H1 (cell line): ENCODE data around the gene DENND4C. TPM values are rescaled to one million over a fixed set of nuclear protein-coding genes. Genes with fewer than 3 reads are reported as not detected.

Source experiments
- CTCF ChIA-PET: fragments of 300-600 bp; sonication (Branson Sonifier 250); formaldehyde crosslinking; loops from one replicate; lab custom pipeline; 2021; ENCODE audit not compliant: partially characterized antibody; lab: Charles Lee
- POLR2A ChIA-PET: fragments of 300-600 bp; sonication (Branson Sonifier 250); formaldehyde crosslinking; loops from one replicate; lab custom pipeline; 2021; ENCODE audit warnings: inconsistent platforms; ENCODE audit not compliant: partially characterized antibody; lab: Charles Lee
- DNase-seq, 2 experiments: peaks; one replicate each; pipeline versions ENCODE4 v3.0.0 to v3.0.0-alpha.2; 2010 to 2022; ENCODE audit warnings: low spot score in 2 of 2, low read depth in 1 of 2, mixed read lengths in 1 of 2
- FAIRE-seq: peaks from 2 replicates; lab custom pipeline; 2011; peaks lifted over from hg19 to GRCh38; lab: Jason Lieb, UNC
- H2AFZ ChIP-seq: 2 replicates; pipeline ENCODE4 v1.8.1; 2012; ENCODE audit warnings: low read length, inconsistent platforms
- H2AK5ac ChIP-seq: 2 replicates; pipeline ENCODE4 v1.6.1; 2013; ENCODE audit warnings: low read depth, low read length
- H2BK120ac ChIP-seq: replicated peaks from 2 replicates; pipeline ENCODE3; 2013; ENCODE audit warnings: low read depth, low read length, inconsistent platforms
- H2BK12ac ChIP-seq: 2 replicates; pipeline ENCODE4 v1.6.1; 2013; ENCODE audit warnings: low read depth, low read length
- H2BK15ac ChIP-seq: 2 replicates; pipeline ENCODE4 v1.6.1; 2013; ENCODE audit warnings: low read length
- H2BK20ac ChIP-seq: 2 replicates; pipeline ENCODE4 v1.6.1; 2013; ENCODE audit warnings: low read length
- H2BK5ac ChIP-seq: 2 replicates; pipeline ENCODE4 v1.6.1; 2013; ENCODE audit warnings: low read depth, low read length
- H3K14ac ChIP-seq: 2 replicates; pipeline ENCODE4 v1.6.1; 2013; ENCODE audit warnings: inconsistent platforms; ENCODE audit not compliant: insufficient read length
- H3K18ac ChIP-seq: 2 replicates; pipeline ENCODE4 v1.6.1; 2013; ENCODE audit warnings: low read length; ENCODE audit errors: extremely low read depth
- H3K23ac ChIP-seq: 2 replicates; pipeline ENCODE4 v1.6.1; 2013; ENCODE audit warnings: inconsistent platforms; ENCODE audit not compliant: insufficient read length
- H3K23me2 ChIP-seq: 2 replicates; pipeline ENCODE4 v1.6.1; 2013; ENCODE audit warnings: low read depth, low read length
- H3K27ac ChIP-seq: 2 replicates; pipeline ENCODE4 v1.6.1; 2011; ENCODE audit warnings: low read depth, low read length, inconsistent platforms
- H3K27me3 ChIP-seq, 4 experiments: replicated peaks in 1 of 4; 1 replicate in 1 of 4; 2 replicates in 3 of 4; pipeline versions ENCODE4 v1.6.1 to v1.8.1; 2011 to 2013; ENCODE audit warnings: low read length in 3 of 4, mild to moderate bottlenecking in 3 of 4, inconsistent platforms in 2 of 4, mixed read lengths in 2 of 4, moderate library complexity in 1 of 4; ENCODE audit not compliant: control insufficient read depth in 3 of 4, insufficient read depth in 3 of 4; ENCODE audit errors: extremely low read depth in 1 of 4
- H3K36me3 ChIP-seq, 4 experiments: 2 replicates each; pipeline versions ENCODE4 v1.6.1 to v1.8.1; 2011 to 2013; ENCODE audit warnings: mild to moderate bottlenecking in 4 of 4, low read length in 3 of 4, moderate library complexity in 2 of 4, control low read depth in 1 of 4, inconsistent platforms in 1 of 4; ENCODE audit not compliant: insufficient read depth in 4 of 4, control insufficient read depth in 2 of 4
- H3K4ac ChIP-seq: replicated peaks from 2 replicates; pipeline ENCODE3; 2013; ENCODE audit warnings: low read length, low read depth, mixed read lengths, inconsistent platforms; ENCODE audit not compliant: insufficient read length
- H3K4me1 ChIP-seq, 4 experiments: replicated peaks in 1 of 4; 1 replicate in 1 of 4; 2 replicates in 3 of 4; pipeline versions ENCODE4 v1.6.1 to v1.8.1; 2011 to 2013; ENCODE audit warnings: low read length in 3 of 4, inconsistent platforms in 2 of 4, mixed read lengths in 1 of 4; ENCODE audit not compliant: insufficient read depth in 4 of 4, control insufficient read depth in 3 of 4
- H3K4me2 ChIP-seq, 2 experiments: 2 replicates each; pipeline versions ENCODE4 v1.6.1 to v1.8.1; 2011 to 2013; ENCODE audit warnings: low read depth in 2 of 2, low read length in 2 of 2, control low read depth in 1 of 2, inconsistent platforms in 1 of 2, mild to moderate bottlenecking in 1 of 2; ENCODE audit not compliant: insufficient read depth in 1 of 2
- H3K4me3 ChIP-seq, 4 experiments: fragments of 200-600, 300-600 bp in 1 of 4; sonication (generic), shearing (Covaris generic), sonication (Bioruptor Twin) in 1 of 4; 2 replicates each; pipeline versions ENCODE4 v1.5.1 to v1.8.1; 2011 to 2016; ENCODE audit warnings: low read length in 4 of 4, low read depth in 3 of 4, control low read depth in 2 of 4, inconsistent platforms in 2 of 4, mild to moderate bottlenecking in 2 of 4, mixed read lengths in 1 of 4, moderate library complexity in 1 of 4; ENCODE audit not compliant: insufficient read depth in 2 of 4; ENCODE audit errors: extremely low read depth in 1 of 4
- H3K56ac ChIP-seq: replicated peaks from 2 replicates; pipeline ENCODE3; 2013; ENCODE audit warnings: low read depth, mild to moderate bottlenecking, mixed read lengths, low read length, inconsistent platforms; ENCODE audit not compliant: insufficient read length
- H3K79me1 ChIP-seq: 2 replicates; pipeline ENCODE4 v1.6.1; 2013; ENCODE audit warnings: low read depth, low read length, control low read depth
- H3K79me2 ChIP-seq, 2 experiments: 2 replicates each; pipeline versions ENCODE4 v1.6.1 to v1.8.1; 2012 to 2013; ENCODE audit warnings: low read length in 2 of 2, mild to moderate bottlenecking in 2 of 2, inconsistent platforms in 1 of 2; ENCODE audit not compliant: insufficient read depth in 2 of 2, control insufficient read depth in 1 of 2
- H3K9ac ChIP-seq, 4 experiments: replicated peaks in 1 of 4; 1 replicate in 1 of 4; 2 replicates in 3 of 4; pipeline versions ENCODE4 v1.6.1 to v1.8.1; 2011 to 2013; ENCODE audit warnings: low read depth in 3 of 4, low read length in 3 of 4, control low read depth in 2 of 4, mild to moderate bottlenecking in 2 of 4, moderate library complexity in 2 of 4, inconsistent platforms in 1 of 4; ENCODE audit errors: extremely low read depth in 1 of 4
- H3K9me3 ChIP-seq, 2 experiments: 2 replicates each; pipeline versions ENCODE4 v1.6.1 to v1.8.1; 2012 to 2013; ENCODE audit warnings: mild to moderate bottlenecking in 2 of 2, moderate library complexity in 2 of 2, control low read depth in 1 of 2, inconsistent platforms in 1 of 2, low read depth in 1 of 2, low read length in 1 of 2, mixed read lengths in 1 of 2; ENCODE audit not compliant: insufficient read depth in 2 of 2
- H4K20me1 ChIP-seq, 2 experiments: replicated peaks in 1 of 2; 2 replicates each; pipeline versions ENCODE3 to v1.8.1; 2011 to 2013; ENCODE audit warnings: inconsistent platforms in 2 of 2, low read length in 2 of 2, mild to moderate bottlenecking in 1 of 2; ENCODE audit not compliant: insufficient read depth in 2 of 2, control insufficient read depth in 1 of 2
- H4K5ac ChIP-seq: 2 replicates; pipeline ENCODE4 v1.6.1; 2013; ENCODE audit warnings: low read length, low read depth, mixed read lengths, inconsistent platforms; ENCODE audit not compliant: insufficient read length
- H4K8ac ChIP-seq: 2 replicates; pipeline ENCODE4 v1.8.0; 2013; ENCODE audit warnings: mild to moderate bottlenecking, moderate library complexity, low read length, inconsistent platforms; ENCODE audit not compliant: insufficient read depth; ENCODE audit errors: extremely low read depth
- H4K91ac ChIP-seq: replicated peaks from 2 replicates; pipeline ENCODE3; 2013; ENCODE audit warnings: low read length, mixed read lengths, inconsistent platforms; ENCODE audit not compliant: insufficient read length
- EP300 ChIP-seq, 2 experiments: IDR thresholded peaks; 1 replicate in 1 of 2; 2 replicates in 1 of 2; pipeline ENCODE4 v1.6.1; 2011 to 2012; ENCODE audit warnings: low read depth in 2 of 2, low read length in 2 of 2, mild to moderate bottlenecking in 2 of 2, borderline replicate concordance in 1 of 2, inconsistent platforms in 1 of 2, moderate library complexity in 1 of 2
- FOSL1 ChIP-seq: IDR thresholded peaks from 2 replicates; pipeline ENCODE4 v1.6.1; 2011; ENCODE audit warnings: mild to moderate bottlenecking, low read depth, low read length, moderate library complexity; ENCODE audit not compliant: insufficient read depth
- GTF2F1 ChIP-seq: IDR thresholded peaks from 2 replicates; pipeline ENCODE4 v1.6.1; 2012; ENCODE audit warnings: low read depth, low read length, improper control_type of control experiment, borderline replicate concordance
- KDM5A ChIP-seq: fragments of 200-600 bp; IDR thresholded peaks from 2 replicates; pipeline ENCODE4 v1.7.1; 2012; ENCODE audit warnings: mild to moderate bottlenecking, low read length, inconsistent platforms, mixed read lengths
- POLR2AphosphoS5 ChIP-seq: IDR thresholded peaks from 2 replicates; pipeline ENCODE4 v1.6.1; 2011; ENCODE audit warnings: low read depth, low read length
- RAD21 ChIP-seq, 2 experiments: IDR thresholded peaks in 1 of 2; conservative IDR thresholded peaks in 1 of 2; 2 replicates each; pipeline ENCODE4 v1.6.1; 2011; ENCODE audit warnings: low read depth in 2 of 2, low read length in 2 of 2, improper control_type of control experiment in 1 of 2, inconsistent platforms in 1 of 2, mild to moderate bottlenecking in 1 of 2, moderate library complexity in 1 of 2
- SP2 ChIP-seq: IDR thresholded peaks from 2 replicates; pipeline ENCODE4 v1.6.1; 2012; ENCODE audit warnings: mild to moderate bottlenecking, low read length, inconsistent platforms
- WGBS, 2 experiments: shearing (Covaris generic) in 1 of 2; methylation state at CpG; one replicate each; pipeline versions ENCODE4 v1.1.6 to v1.1.7; 2013 to 2015; ENCODE audit warnings: low lambda C conversion rate in 2 of 2, mixed read lengths in 2 of 2, inconsistent platforms in 1 of 2, low coverage in 1 of 2, missing lambda C conversion rate in 1 of 2; ENCODE audit not compliant: insufficient replicate concordance in 2 of 2, insufficient coverage in 1 of 2, insufficient read length in 1 of 2; ENCODE audit errors: extremely low coverage in 1 of 2, missing lambda C conversion rate in 1 of 2; 5-methylcytosine and 5-hydroxymethylcytosine counted together
- polyA plus RNA-seq, 7 experiments: library from polyadenylated mRNA; depleted of rRNA in 3 of 7; stranded (reverse) in 5 of 7; unstranded in 2 of 7; fragments of >200 nt in 5 of 7; fragments of 200-250 nt in 2 of 7; gene quantifications; 1 replicate in 5 of 7; 2 replicates in 1 of 7; 4 replicates in 1 of 7; pipeline versions ENCODE4 v1.2.1 to v1.2.3, GENCODE V29; 2011 to 2013; ENCODE audit warnings: missing spikeins in 2 of 7, mixed read lengths in 2 of 7
- total RNA-seq: library from RNA; stranded (reverse); fragmentation: NEBNext Ultra II Directional; extraction: Animal tissue kit (Norgen Biotek cat#: 25700); gene quantifications from 2 replicates; pipeline ENCODE4 v1.2.1, GENCODE V29; 2021

Gene DENND4C
- total and polyA plus RNA-seq, 2 of the 8 experiments (the other 6 are each of a cell fraction or from before 2014, with no cell fraction given), result 6.9 to 18.9 TPM

DNA sequence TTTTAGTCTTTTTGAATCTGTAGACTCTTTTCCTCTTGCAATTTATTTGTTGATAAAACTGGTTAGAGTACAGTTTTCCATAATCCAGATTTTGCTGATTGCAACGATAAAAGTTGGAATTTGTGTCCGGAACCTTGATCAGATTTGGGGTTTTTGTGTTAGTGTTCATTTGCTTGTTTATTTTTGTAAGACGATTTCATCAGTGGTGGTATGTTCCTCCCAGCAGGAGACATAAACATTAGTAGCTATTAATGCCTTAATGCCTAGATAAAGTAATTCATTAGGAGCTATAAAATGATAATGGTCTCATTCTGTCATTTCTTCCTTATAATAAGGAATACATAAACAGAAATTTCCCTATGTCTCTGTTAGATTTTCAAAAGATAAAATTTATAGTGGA is 128.2 kb downstream of the DENND4C start:
- Histone ChIP-seq H2BK12ac (no peak overlapping the region), H3K27me3 (no peaks in the 10 kb centered on the region), H3K4ac (no peak overlapping the region), H3K79me2 (no peaks in the 10 kb centered on the region), H3K9ac (no peak overlapping the region), H3K4me1 (no peaks in the 10 kb centered on the region), H3K9me3 (no peaks in the 10 kb centered on the region), H3K4me2 (no peak overlapping the region), H3K36me3 (peaks cover 4 to 48% (median 13%) of the 10 kb centered on the region in 4 experiments; a peak in 6 of 8 replicates), H3K23ac (no peak overlapping the region), H2BK20ac (no peak overlapping the region), H3K79me1 (no peaks in the 10 kb centered on the region), H2BK15ac (no peak overlapping the region), H2AK5ac (no peak overlapping the region), H2AFZ (no peak overlapping the region), H3K14ac (no peak overlapping the region), H2BK5ac (no peak overlapping the region), H3K27ac (no peak overlapping the region), H4K91ac (no peak overlapping the region), H2BK120ac (no peak overlapping the region), H3K56ac (no peak overlapping the region), H4K20me1 (no peaks in the 10 kb centered on the region), H3K23me2 (no peaks in the 10 kb centered on the region), H3K18ac (no peak overlapping the region), H4K5ac (no peak overlapping the region), H4K8ac (no peak overlapping the region), H3K4me3 (no peak overlapping the region)
- no peak for DNase-seq
- no peak for TF ChIP-seq FOSL1
- no peak for TF ChIP-seq SP2
- no peak for TF ChIP-seq GTF2F1
- no peak for TF ChIP-seq POLR2AphosphoS5
- TF ChIP-seq EP300 (IDR thresholded peaks at IDR 0.05; ENCODE audit: borderline replicate concordance in 1 of 2, low read depth in 2 of 2, low read length in 2 of 2), result no peak
- TF ChIP-seq RAD21 (IDR thresholded peaks at IDR 0.05 in 1 of 2, conservative IDR thresholded peaks at IDR 0.05 in 1 of 2; ENCODE audit: low read depth in 2 of 2, low read length in 2 of 2), result no peak
- TF ChIP-seq KDM5A, result no peak
- WGBS, 2 experiments, result 93% methylated on average over 3 of the region's 3 CpGs; no CpG with 5 or more reads in 1 of the 2 experiments
- ChIA-PET CTCF (interaction anchor here (0.6 to 1.5 kb wide), 3 partner anchors 72 to 1536 kb away, joined by 3 read pairs; no protein-coding TSS in a partner anchor), POLR2A (interaction anchor here (9.5 kb wide), 1 partner anchor 19 kb away, joined by 113 read pairs; the partner anchor contains the start of gene RPS6)
- FAIRE-seq, result no peak
